ENCODE measurements around the gene CNR2.
"Not testable (repeated sequence)": the region's sequence is repeated elsewhere in the genome, so short reads cannot be mapped to it uniquely, and the experiment has no call there.

The CNR2 gene

DNA sequence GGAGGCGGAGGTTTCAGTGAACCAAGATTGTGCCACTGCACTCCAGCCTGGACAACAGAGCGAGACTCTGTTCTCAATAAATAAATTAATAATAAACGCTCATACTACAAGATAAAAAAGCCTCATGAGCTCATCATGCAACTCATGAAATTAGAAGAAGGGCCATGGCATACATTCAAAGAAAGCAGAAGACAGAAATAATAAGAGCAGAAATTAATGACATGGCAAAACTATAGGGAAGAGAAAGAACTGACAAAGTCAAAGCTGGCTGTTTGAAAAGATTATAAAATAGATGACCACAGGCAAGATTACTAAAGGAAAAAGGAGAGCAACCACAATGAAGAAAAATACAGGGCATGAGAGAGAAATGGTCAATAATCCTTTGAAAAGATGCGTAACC is 30.4 kb downstream of the CNR2 start:
- no peak for DNase-seq

DNA sequence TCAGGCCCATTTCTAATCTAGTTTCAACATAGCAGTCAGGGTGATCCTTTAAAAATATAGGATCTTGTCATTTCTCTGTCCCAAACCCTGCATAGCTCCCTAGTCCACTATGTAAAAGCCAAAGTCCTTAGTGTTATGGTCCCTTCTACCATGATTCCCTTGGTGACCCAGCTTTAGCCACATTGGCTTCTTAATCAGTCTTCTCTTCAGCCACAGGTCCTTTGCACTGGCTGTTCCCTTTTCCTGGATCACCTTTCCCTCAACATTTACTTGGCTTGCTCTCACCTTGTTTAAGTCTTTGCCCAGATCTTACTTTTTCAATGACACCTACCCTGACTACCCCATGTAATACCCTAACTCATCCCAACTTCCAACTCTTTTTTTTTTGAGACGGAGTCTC is 33.4 kb downstream of the CNR2 start:
- DNase-seq, result no peak

DNA sequence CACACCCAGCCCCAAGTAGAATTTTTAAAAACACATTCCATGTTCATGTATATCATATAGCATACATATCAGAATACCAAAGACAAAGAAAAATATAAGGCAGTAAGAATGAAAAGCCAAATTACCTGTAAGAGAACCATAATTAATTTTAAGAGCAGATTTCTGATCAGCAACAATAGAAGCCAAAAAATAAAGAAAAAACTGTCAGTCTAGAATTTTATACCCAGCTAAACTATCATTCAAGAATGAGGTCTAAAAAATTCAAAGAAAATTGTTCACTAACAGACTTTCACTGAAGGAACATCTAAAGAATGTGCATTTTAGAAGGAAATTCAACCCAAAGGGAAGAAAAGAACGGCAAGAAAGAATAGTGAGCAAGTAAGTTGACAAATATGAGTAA is 34.5 kb downstream of the CNR2 start:
- no peak for DNase-seq

GRCh38 chr1:23875382-23875781 is 37.8 kb downstream of the CNR2 start:
- no peak for DNase-seq

GRCh38 chr1:23872421-23872820 is 40.7 kb downstream of the CNR2 start:
- no peak for DNase-seq

GRCh38 chr1:23869051-23869450 is 44.1 kb downstream of the CNR2 start:
- DNase-seq, result no peak

GRCh38 chr1:23868557-23869016 is 44.6 kb downstream of the CNR2 start:
- DNase-seq, result no peak

GRCh38 chr1:23867895-23868556 is 45.1 kb downstream of the CNR2 start, which contains the start of gene FUCA1:
TSS of gene FUCA1 (minus strand) at chr1:23868290. CDS start at chr1:23868286, 4 bp downstream.
- peak; percentile 20 for DNase-seq

DNA sequence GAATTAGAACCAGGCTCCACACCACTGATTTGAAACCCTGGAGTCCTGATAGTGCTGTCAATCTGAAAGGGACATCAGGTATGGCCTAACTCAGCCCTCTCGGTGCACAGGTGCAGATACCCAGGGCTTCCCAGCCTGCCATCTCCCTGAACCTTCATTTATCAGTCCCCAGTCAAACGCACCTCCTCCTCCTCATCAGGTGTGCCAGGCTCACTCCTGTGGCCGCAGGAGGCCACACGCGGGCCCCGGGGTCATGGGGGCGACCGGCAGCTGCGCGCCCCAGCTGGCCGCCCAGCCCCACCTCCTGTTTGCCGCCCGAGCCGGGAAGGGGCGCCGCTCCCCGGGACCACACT is 45.6 kb downstream of the CNR2 start:
- DNase-seq, result no peak

DNA sequence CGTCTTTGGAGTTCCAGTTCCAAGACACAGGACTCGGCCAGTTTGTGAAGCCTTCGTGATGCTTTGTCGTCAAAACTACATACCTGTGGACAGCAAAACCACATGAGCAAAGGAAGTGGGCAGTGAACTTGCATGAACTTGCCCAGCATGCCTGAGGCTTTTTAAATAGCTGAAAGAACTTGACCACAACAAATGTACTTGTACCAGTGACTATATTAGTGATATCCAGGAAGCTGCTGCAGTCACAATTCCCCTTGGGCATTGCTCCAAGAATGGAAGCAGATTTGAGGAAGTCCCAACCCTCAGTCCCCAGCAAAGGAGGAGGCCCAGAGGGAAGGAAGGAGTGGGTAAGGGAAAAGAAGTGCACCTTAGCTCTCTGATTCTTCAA is 47.6 kb downstream of the CNR2 start:
- DNase-seq, result peak; percentile 10

- no peak for DNase-seq
These were observed 48.2 kb downstream of the CNR2 start for GRCh38 chr1:23864801-23865542.

DNA sequence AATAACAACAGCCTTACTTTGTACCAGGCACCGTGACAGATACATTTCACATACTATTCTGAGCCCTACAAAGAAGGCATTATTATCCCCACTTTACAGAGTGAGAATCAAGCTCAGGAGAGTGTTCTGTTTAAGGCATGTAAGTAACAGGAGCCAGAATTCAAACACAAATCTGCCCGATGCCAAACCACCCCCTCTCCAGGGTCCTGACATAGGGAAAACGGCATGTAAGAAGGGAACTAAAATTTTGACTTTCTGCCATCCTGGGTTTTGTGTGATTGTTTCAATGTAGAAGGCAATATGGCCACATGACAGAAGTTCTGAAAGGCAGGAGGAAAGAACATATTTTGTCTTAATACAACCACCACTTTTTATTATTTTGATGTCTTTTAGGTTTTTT is 50.5 kb downstream of the CNR2 start:
- DNase-seq, result no peak

DNA sequence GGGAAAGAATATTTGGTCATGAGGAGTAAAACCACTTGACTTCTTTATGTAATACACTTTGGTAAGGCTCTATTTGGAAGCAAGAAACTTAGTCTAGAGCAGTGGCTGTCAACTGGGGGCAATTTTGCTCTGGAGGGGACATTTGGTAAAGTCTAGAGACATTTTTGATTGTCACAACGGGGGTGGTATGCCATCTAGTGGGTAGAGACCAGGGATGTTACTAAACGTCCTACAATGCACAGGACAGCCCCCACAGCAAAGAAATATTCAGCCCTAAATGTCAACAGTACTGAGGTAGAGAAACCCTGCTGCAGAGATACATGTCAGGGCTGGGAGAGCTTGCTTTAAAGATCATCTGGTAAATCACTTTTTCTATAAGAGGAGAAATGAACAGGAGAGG is 58.6 kb downstream of the CNR2 start:
- DNase-seq, result no peak

- not testable (repeated sequence) for DNase-seq
These were observed 60.0 kb downstream of the CNR2 start for GRCh38 chr1:23853124-23853523.

DNA sequence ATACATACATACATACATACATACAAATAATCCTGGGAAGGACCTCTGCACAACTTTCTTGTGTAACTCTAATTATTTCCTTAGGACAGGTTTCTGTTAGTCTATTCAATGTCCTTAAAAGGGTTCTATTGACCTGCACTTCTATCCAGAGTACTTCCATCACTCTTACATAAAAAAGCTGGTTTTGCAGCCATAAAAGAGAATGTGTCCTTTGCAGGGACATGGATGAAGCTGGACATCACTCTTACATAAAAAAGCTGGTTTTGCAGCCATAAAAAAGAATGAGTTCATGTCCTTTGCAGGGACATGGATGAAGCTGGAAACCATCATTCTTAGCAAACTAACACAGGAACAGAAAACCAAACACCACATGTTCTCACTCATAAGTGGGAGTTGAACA is 61.8 kb downstream of the CNR2 start:
- DNase-seq, result not testable (repeated sequence)

GRCh38 chr1:23848673-23849616 is 64.2 kb downstream of the CNR2 start:
- DNase-seq, result no peak

GRCh38 chr1:23847482-23848095 is 65.6 kb downstream of the CNR2 start:
- not testable (repeated sequence) for DNase-seq

DNA sequence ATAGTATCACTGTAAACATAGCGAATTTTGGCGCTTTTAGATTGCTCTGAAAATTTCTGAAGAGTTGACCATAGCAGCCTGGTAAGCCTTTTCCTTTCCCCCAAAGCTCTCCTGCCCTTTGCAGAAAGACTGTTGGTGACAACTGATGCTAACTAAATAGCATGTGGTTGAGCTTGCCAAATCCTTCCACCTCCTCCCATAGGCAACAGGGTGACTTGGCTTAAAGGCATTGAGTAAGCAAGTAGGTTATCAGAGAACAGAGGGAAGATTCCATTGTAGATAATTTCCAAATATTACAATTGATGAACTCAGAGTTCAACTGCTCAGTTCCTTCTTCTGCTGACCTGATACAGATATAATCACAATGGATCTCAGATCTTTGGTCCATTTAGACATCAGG is 68.0 kb downstream of the CNR2 start:
- peak; percentile 44 for DNase-seq

DNA sequence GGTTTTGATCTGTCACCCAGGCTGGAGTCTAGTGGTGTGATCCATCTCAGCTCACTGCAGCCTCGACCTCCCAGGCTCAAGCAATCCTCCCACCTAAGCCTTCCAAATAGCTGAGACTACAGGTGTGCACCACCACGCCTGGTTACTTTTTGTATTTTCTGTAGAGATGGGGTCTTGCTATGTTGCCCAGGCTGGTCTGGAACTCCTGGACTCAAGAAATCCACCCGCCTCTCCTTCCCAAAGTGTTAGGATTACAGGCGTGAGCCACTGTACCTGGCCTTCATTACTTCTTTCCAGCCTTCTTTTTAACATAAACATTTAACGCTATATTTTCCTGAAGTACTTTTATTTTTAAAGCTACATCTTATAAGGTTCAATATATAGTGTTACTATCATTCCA is 69.5 kb downstream of the CNR2 start:
- no peak for DNase-seq

GRCh38 chr1:23838401-23838866 is 74.7 kb downstream of the CNR2 start:
- DNase-seq, result no peak

DNA sequence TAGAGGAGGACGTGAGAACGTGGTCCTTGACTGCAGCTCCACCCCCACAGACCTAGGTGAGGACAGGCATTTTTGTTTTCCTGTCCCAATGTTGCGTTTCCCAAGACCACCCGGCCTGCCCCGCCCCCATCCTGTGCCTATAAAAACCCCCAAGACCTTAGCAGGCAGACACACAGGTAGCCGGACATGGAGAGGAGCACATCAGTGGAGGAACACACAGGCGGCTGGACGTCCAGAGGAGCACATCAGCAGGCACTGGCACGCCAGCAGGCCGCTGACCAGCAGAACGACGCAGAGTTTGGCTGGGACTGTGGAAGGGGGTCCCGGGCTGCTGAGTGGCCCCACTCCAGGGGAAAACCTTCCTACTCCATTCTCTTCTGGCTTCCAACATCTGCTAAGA is 75.3 kb downstream of the CNR2 start:
- no peak for DNase-seq

DNA sequence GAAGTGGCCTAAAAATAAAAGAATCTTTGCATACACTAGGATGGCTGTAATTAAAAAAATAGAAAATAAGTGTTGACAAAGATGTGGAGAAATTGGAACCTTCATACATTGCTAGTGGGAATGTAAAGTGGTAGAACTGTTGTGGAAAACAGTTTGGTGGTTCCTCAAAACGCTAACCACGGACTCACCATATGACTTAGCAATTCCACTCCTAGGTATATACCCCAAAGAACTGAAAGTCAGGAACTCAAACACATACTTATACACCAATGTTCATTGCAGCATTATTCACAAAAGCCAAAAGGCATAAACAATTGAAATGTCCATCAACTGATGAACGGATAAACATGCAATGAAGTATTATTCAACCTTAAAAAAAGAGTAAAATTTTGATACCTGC is 77.1 kb downstream of the CNR2 start:
- peak; percentile 25 for DNase-seq

GRCh38 chr1:23834156-23834555 is 79.0 kb downstream of the CNR2 start:
- not testable (repeated sequence) for DNase-seq
